H1 (cell line): ENCODE measurements around the gene OR14J1. TPM values are rescaled to one million over a fixed set of nuclear protein-coding genes. Genes with fewer than 3 reads are reported as not detected.

Experiments
- CTCF ChIA-PET: fragments of 300-600 bp; sonication (Branson Sonifier 250); formaldehyde crosslinking; loops from one replicate; lab custom pipeline; 2021; ENCODE audit not compliant: partially characterized antibody; lab: Charles Lee
- POLR2A ChIA-PET: fragments of 300-600 bp; sonication (Branson Sonifier 250); formaldehyde crosslinking; loops from one replicate; lab custom pipeline; 2021; ENCODE audit warnings: inconsistent platforms; ENCODE audit not compliant: partially characterized antibody; lab: Charles Lee
- DNase-seq, 2 experiments: peaks; one replicate each; pipeline versions ENCODE4 v3.0.0 to v3.0.0-alpha.2; 2010 to 2022; ENCODE audit warnings: low spot score in 2 of 2, low read depth in 1 of 2, mixed read lengths in 1 of 2
- FAIRE-seq: peaks from 2 replicates; lab custom pipeline; 2011; peaks lifted over from hg19 to GRCh38; lab: Jason Lieb, UNC
- H2AFZ ChIP-seq: 2 replicates; pipeline ENCODE4 v1.8.1; 2012; ENCODE audit warnings: low read length, inconsistent platforms
- H2AK5ac ChIP-seq: 2 replicates; pipeline ENCODE4 v1.6.1; 2013; ENCODE audit warnings: low read depth, low read length
- H2BK120ac ChIP-seq: replicated peaks from 2 replicates; pipeline ENCODE3; 2013; ENCODE audit warnings: low read depth, low read length, inconsistent platforms
- H2BK12ac ChIP-seq: 2 replicates; pipeline ENCODE4 v1.6.1; 2013; ENCODE audit warnings: low read depth, low read length
- H2BK15ac ChIP-seq: 2 replicates; pipeline ENCODE4 v1.6.1; 2013; ENCODE audit warnings: low read length
- H2BK20ac ChIP-seq: 2 replicates; pipeline ENCODE4 v1.6.1; 2013; ENCODE audit warnings: low read length
- H2BK5ac ChIP-seq: 2 replicates; pipeline ENCODE4 v1.6.1; 2013; ENCODE audit warnings: low read depth, low read length
- H3K14ac ChIP-seq: 2 replicates; pipeline ENCODE4 v1.6.1; 2013; ENCODE audit warnings: inconsistent platforms; ENCODE audit not compliant: insufficient read length
- H3K18ac ChIP-seq: 2 replicates; pipeline ENCODE4 v1.6.1; 2013; ENCODE audit warnings: low read length; ENCODE audit errors: extremely low read depth
- H3K23ac ChIP-seq: 2 replicates; pipeline ENCODE4 v1.6.1; 2013; ENCODE audit warnings: inconsistent platforms; ENCODE audit not compliant: insufficient read length
- H3K23me2 ChIP-seq: 2 replicates; pipeline ENCODE4 v1.6.1; 2013; ENCODE audit warnings: low read depth, low read length
- H3K27ac ChIP-seq: 2 replicates; pipeline ENCODE4 v1.6.1; 2011; ENCODE audit warnings: low read depth, low read length, inconsistent platforms
- H3K27me3 ChIP-seq, 4 experiments: replicated peaks in 1 of 4; 1 replicate in 1 of 4; 2 replicates in 3 of 4; pipeline versions ENCODE4 v1.6.1 to v1.8.1; 2011 to 2013; ENCODE audit warnings: low read length in 3 of 4, mild to moderate bottlenecking in 3 of 4, inconsistent platforms in 2 of 4, mixed read lengths in 2 of 4, moderate library complexity in 1 of 4; ENCODE audit not compliant: control insufficient read depth in 3 of 4, insufficient read depth in 3 of 4; ENCODE audit errors: extremely low read depth in 1 of 4
- H3K36me3 ChIP-seq, 4 experiments: 2 replicates each; pipeline versions ENCODE4 v1.6.1 to v1.8.1; 2011 to 2013; ENCODE audit warnings: mild to moderate bottlenecking in 4 of 4, low read length in 3 of 4, moderate library complexity in 2 of 4, control low read depth in 1 of 4, inconsistent platforms in 1 of 4; ENCODE audit not compliant: insufficient read depth in 4 of 4, control insufficient read depth in 2 of 4
- H3K4ac ChIP-seq: replicated peaks from 2 replicates; pipeline ENCODE3; 2013; ENCODE audit warnings: low read length, low read depth, mixed read lengths, inconsistent platforms; ENCODE audit not compliant: insufficient read length
- H3K4me1 ChIP-seq, 4 experiments: replicated peaks in 1 of 4; 1 replicate in 1 of 4; 2 replicates in 3 of 4; pipeline versions ENCODE4 v1.6.1 to v1.8.1; 2011 to 2013; ENCODE audit warnings: low read length in 3 of 4, inconsistent platforms in 2 of 4, mixed read lengths in 1 of 4; ENCODE audit not compliant: insufficient read depth in 4 of 4, control insufficient read depth in 3 of 4
- H3K4me2 ChIP-seq, 2 experiments: 2 replicates each; pipeline versions ENCODE4 v1.6.1 to v1.8.1; 2011 to 2013; ENCODE audit warnings: low read depth in 2 of 2, low read length in 2 of 2, control low read depth in 1 of 2, inconsistent platforms in 1 of 2, mild to moderate bottlenecking in 1 of 2; ENCODE audit not compliant: insufficient read depth in 1 of 2
- H3K4me3 ChIP-seq, 4 experiments: fragments of 200-600, 300-600 bp in 1 of 4; sonication (generic), shearing (Covaris generic), sonication (Bioruptor Twin) in 1 of 4; 2 replicates each; pipeline versions ENCODE4 v1.5.1 to v1.8.1; 2011 to 2016; ENCODE audit warnings: low read length in 4 of 4, low read depth in 3 of 4, control low read depth in 2 of 4, inconsistent platforms in 2 of 4, mild to moderate bottlenecking in 2 of 4, mixed read lengths in 1 of 4, moderate library complexity in 1 of 4; ENCODE audit not compliant: insufficient read depth in 2 of 4; ENCODE audit errors: extremely low read depth in 1 of 4
- H3K56ac ChIP-seq: replicated peaks from 2 replicates; pipeline ENCODE3; 2013; ENCODE audit warnings: low read depth, mild to moderate bottlenecking, mixed read lengths, low read length, inconsistent platforms; ENCODE audit not compliant: insufficient read length
- H3K79me1 ChIP-seq: 2 replicates; pipeline ENCODE4 v1.6.1; 2013; ENCODE audit warnings: low read depth, low read length, control low read depth
- H3K79me2 ChIP-seq, 2 experiments: 2 replicates each; pipeline versions ENCODE4 v1.6.1 to v1.8.1; 2012 to 2013; ENCODE audit warnings: low read length in 2 of 2, mild to moderate bottlenecking in 2 of 2, inconsistent platforms in 1 of 2; ENCODE audit not compliant: insufficient read depth in 2 of 2, control insufficient read depth in 1 of 2
- H3K9ac ChIP-seq, 4 experiments: replicated peaks in 1 of 4; 1 replicate in 1 of 4; 2 replicates in 3 of 4; pipeline versions ENCODE4 v1.6.1 to v1.8.1; 2011 to 2013; ENCODE audit warnings: low read depth in 3 of 4, low read length in 3 of 4, control low read depth in 2 of 4, mild to moderate bottlenecking in 2 of 4, moderate library complexity in 2 of 4, inconsistent platforms in 1 of 4; ENCODE audit errors: extremely low read depth in 1 of 4
- H3K9me3 ChIP-seq, 2 experiments: 2 replicates each; pipeline versions ENCODE4 v1.6.1 to v1.8.1; 2012 to 2013; ENCODE audit warnings: mild to moderate bottlenecking in 2 of 2, moderate library complexity in 2 of 2, control low read depth in 1 of 2, inconsistent platforms in 1 of 2, low read depth in 1 of 2, low read length in 1 of 2, mixed read lengths in 1 of 2; ENCODE audit not compliant: insufficient read depth in 2 of 2
- H4K20me1 ChIP-seq, 2 experiments: replicated peaks in 1 of 2; 2 replicates each; pipeline versions ENCODE3 to v1.8.1; 2011 to 2013; ENCODE audit warnings: inconsistent platforms in 2 of 2, low read length in 2 of 2, mild to moderate bottlenecking in 1 of 2; ENCODE audit not compliant: insufficient read depth in 2 of 2, control insufficient read depth in 1 of 2
- H4K5ac ChIP-seq: 2 replicates; pipeline ENCODE4 v1.6.1; 2013; ENCODE audit warnings: low read length, low read depth, mixed read lengths, inconsistent platforms; ENCODE audit not compliant: insufficient read length
- H4K8ac ChIP-seq: 2 replicates; pipeline ENCODE4 v1.8.0; 2013; ENCODE audit warnings: mild to moderate bottlenecking, moderate library complexity, low read length, inconsistent platforms; ENCODE audit not compliant: insufficient read depth; ENCODE audit errors: extremely low read depth
- H4K91ac ChIP-seq: replicated peaks from 2 replicates; pipeline ENCODE3; 2013; ENCODE audit warnings: low read length, mixed read lengths, inconsistent platforms; ENCODE audit not compliant: insufficient read length
- CBX5 ChIP-seq: fragments of 300-800, 300-1000 bp; sonication (generic); IDR thresholded peaks from 2 replicates; pipeline ENCODE4 v1.7.1; 2016; ENCODE audit warnings: antibody characterized with exemption, low read length, low read depth
- EGR1 ChIP-seq: IDR thresholded peaks from 2 replicates; pipeline ENCODE4 v1.6.1; 2011; ENCODE audit warnings: low read depth, low read length, borderline replicate concordance
- FOSL1 ChIP-seq: IDR thresholded peaks from 2 replicates; pipeline ENCODE4 v1.6.1; 2011; ENCODE audit warnings: mild to moderate bottlenecking, low read depth, low read length, moderate library complexity; ENCODE audit not compliant: insufficient read depth
- MAFK ChIP-seq: IDR thresholded peaks from 2 replicates; pipeline ENCODE4 v1.6.1; 2012; ENCODE audit warnings: low read depth, mild to moderate bottlenecking, improper control_type of control experiment, low read length
- RNF2 ChIP-seq: fragments of 200-900, 300-1000 bp; sonication (generic); IDR thresholded peaks from 2 replicates; pipeline ENCODE4 v1.7.1; 2016; ENCODE audit warnings: borderline replicate concordance, low read depth, mild to moderate bottlenecking, antibody characterized with exemption, low read length; ENCODE audit not compliant: poor library complexity, severe bottlenecking; ENCODE audit errors: missing control alignments
- SIX5 ChIP-seq: IDR thresholded peaks from 2 replicates; pipeline ENCODE4 v1.6.1; 2011; ENCODE audit warnings: mild to moderate bottlenecking, low read depth, low read length
- USF2 ChIP-seq: IDR thresholded peaks from 2 replicates; pipeline ENCODE4 v1.6.1; 2011; ENCODE audit warnings: low read length, improper control_type of control experiment
- ZNF274 ChIP-seq: IDR thresholded peaks from 2 replicates; pipeline ENCODE4 v1.7.0; 2012; ENCODE audit warnings: low read length, borderline replicate concordance; ENCODE audit errors: extremely low read depth
- WGBS, 2 experiments: shearing (Covaris generic) in 1 of 2; methylation state at CpG; one replicate each; pipeline versions ENCODE4 v1.1.6 to v1.1.7; 2013 to 2015; ENCODE audit warnings: low lambda C conversion rate in 2 of 2, mixed read lengths in 2 of 2, inconsistent platforms in 1 of 2, low coverage in 1 of 2, missing lambda C conversion rate in 1 of 2; ENCODE audit not compliant: insufficient replicate concordance in 2 of 2, insufficient coverage in 1 of 2, insufficient read length in 1 of 2; ENCODE audit errors: extremely low coverage in 1 of 2, missing lambda C conversion rate in 1 of 2; 5-methylcytosine and 5-hydroxymethylcytosine counted together
- polyA plus RNA-seq, 7 experiments: library from polyadenylated mRNA; depleted of rRNA in 3 of 7; stranded (reverse) in 5 of 7; unstranded in 2 of 7; fragments of >200 nt in 5 of 7; fragments of 200-250 nt in 2 of 7; gene quantifications; 1 replicate in 5 of 7; 2 replicates in 1 of 7; 4 replicates in 1 of 7; pipeline versions ENCODE4 v1.2.1 to v1.2.3, GENCODE V29; 2011 to 2013; ENCODE audit warnings: missing spikeins in 2 of 7, mixed read lengths in 2 of 7
- total RNA-seq: library from RNA; stranded (reverse); fragmentation: NEBNext Ultra II Directional; extraction: Animal tissue kit (Norgen Biotek cat#: 25700); gene quantifications from 2 replicates; pipeline ENCODE4 v1.2.1, GENCODE V29; 2021

Gene OR14J1
- total and polyA plus RNA-seq, 2 of the 8 experiments (the other 6 are each of a cell fraction or from before 2014, with no cell fraction given): not detected

- Histone ChIP-seq H2AK5ac (no peak overlapping the region), H3K4me1 (no peaks in the 10 kb centered on the region), H3K9me3 (no peaks in the 10 kb centered on the region), H4K8ac (no peak overlapping the region), H2AFZ (no peak overlapping the region), H3K9ac (no peak overlapping the region), H2BK15ac (no peak overlapping the region), H2BK20ac (no peak overlapping the region), H3K27me3 (no peaks in the 10 kb centered on the region), H2BK12ac (no peak overlapping the region), H2BK120ac (no peak overlapping the region), H3K14ac (no peak overlapping the region), H3K36me3 (no peaks in the 10 kb centered on the region), H3K27ac (no peak overlapping the region), H3K23me2 (no peaks in the 10 kb centered on the region), H3K4me3 (no peak overlapping the region), H4K20me1 (no peaks in the 10 kb centered on the region), H3K56ac (no peak overlapping the region), H4K5ac (no peak overlapping the region), H3K18ac (no peak overlapping the region), H4K91ac (no peak overlapping the region), H3K79me1 (no peaks in the 10 kb centered on the region), H3K23ac (no peak overlapping the region), H3K4me2 (no peak overlapping the region), H3K79me2 (no peaks in the 10 kb centered on the region), H3K4ac (no peak overlapping the region), H2BK5ac (no peak overlapping the region)
- ChIA-PET POLR2A (no interaction called here), CTCF (no interaction called here)
- WGBS, 2 experiments: 91% methylated on average over 9 of the region's 9 CpGs; no CpG with 5 or more reads in 1 of the 2 experiments
- DNase-seq (no peak), FAIRE-seq (peak; percentile 36)
- TF ChIP-seq SIX5 (no peak), RNF2 (no peak), USF2 (no peak), ZNF274 (no peak), MAFK (no peak), FOSL1 (no peak), EGR1 (no peak), CBX5 (no peak)
These were observed 49.8 kb upstream of the OR14J1 start for GRCh38 chr6:29251736-29252135.
